HG02763 (cell line): ENCODE measurements around the gene RGSL1.

Experiments
- ATAC-seq: cut with Tn5 transposase; IDR thresholded peaks from one replicate; pipeline ENCODE4 v1.9.1; 2021; ENCODE audit warnings: mild to moderate bottlenecking, moderate library complexity; ENCODE audit not compliant: unreplicated experiment

The RGSL1 gene

GRCh38 chr1:182533896-182534295 lies 84.0 kb downstream of the RGSL1 start:
- ATAC-seq, result no peak

- no peak for ATAC-seq
These were observed 99.4 kb downstream of the RGSL1 start for GRCh38 chr1:182549346-182549745.

- ATAC-seq, result no peak
These were observed 99.9 kb downstream of the RGSL1 start for GRCh38 chr1:182549811-182550210.

GRCh38 chr1:182552527-182552926 lies 102.6 kb downstream of the RGSL1 start:
- ATAC-seq, result no peak

GRCh38 chr1:182555493-182555892 lies 105.5 kb downstream of the RGSL1 start:
- ATAC-seq, result no peak

- ATAC-seq, result no peak
These were observed 106.3 kb downstream of the RGSL1 start for GRCh38 chr1:182556279-182556678.

GRCh38 chr1:182560392-182560984 lies 110.5 kb downstream of the RGSL1 start:
- no peak for ATAC-seq

- ATAC-seq, result no peak
These were observed 111.5 kb downstream of the RGSL1 start for GRCh38 chr1:182561456-182561855.

GRCh38 chr1:182563095-182563494 lies 113.1 kb downstream of the RGSL1 start:
- ATAC-seq, result no peak

GRCh38 chr1:182564406-182565004 lies 114.6 kb downstream of the RGSL1 start:
- no peak for ATAC-seq

- ATAC-seq, result no peak
These were observed 115.6 kb downstream of the RGSL1 start for GRCh38 chr1:182565537-182565936.

GRCh38 chr1:182567629-182568028 lies 117.7 kb downstream of the RGSL1 start:
- no peak for ATAC-seq

GRCh38 chr1:182568647-182569284 lies 118.8 kb downstream of the RGSL1 start:
- ATAC-seq, result no peak

GRCh38 chr1:182569939-182570610 lies 120.1 kb downstream of the RGSL1 start:
- ATAC-seq, result no peak

GRCh38 chr1:182570611-182570970 lies 120.6 kb downstream of the RGSL1 start:
- no peak for ATAC-seq

GRCh38 chr1:182574156-182574555 lies 124.2 kb downstream of the RGSL1 start:
- no peak for ATAC-seq

GRCh38 chr1:182575540-182576149 lies 125.7 kb downstream of the RGSL1 start:
- no peak for ATAC-seq

GRCh38 chr1:182580736-182581135 lies 130.8 kb downstream of the RGSL1 start:
- ATAC-seq, result no peak

- ATAC-seq, result no peak
These were observed 134.8 kb downstream of the RGSL1 start for GRCh38 chr1:182584746-182585145.

- ATAC-seq, result no peak
These were observed 136.4 kb downstream of the RGSL1 start for GRCh38 chr1:182586380-182586779.

GRCh38 chr1:182587093-182587492 lies 137.1 kb downstream of the RGSL1 start:
- no peak for ATAC-seq
